Suprapubic skin (tissue), 4 donors: ENCODE data around the gene PASK. TPM values are rescaled to one million over a fixed set of nuclear protein-coding genes. Genes with fewer than 3 reads are reported as not detected.

ENCODE experiments used
- DNase-seq, 2 donors: peaks; one replicate each; pipeline ENCODE4 v3.0.0-alpha.2; 2019; ENCODE audit warnings: low spot score in 2 of 2
- H3K27ac ChIP-seq: fragments of 200-600 bp; sonication (generic); one replicate; pipeline ENCODE4 v1.5.1; 2019
- H3K27me3 ChIP-seq: fragments of 200-600 bp; sonication (generic); one replicate; pipeline ENCODE4 v1.5.1; 2019
- H3K36me3 ChIP-seq: fragments of 200-600 bp; sonication (generic); one replicate; pipeline ENCODE4 v1.5.1; 2019
- H3K4me1 ChIP-seq: fragments of 200-600 bp; sonication (generic); one replicate; pipeline ENCODE4 v1.5.1; 2019
- H3K4me3 ChIP-seq: fragments of 200-600 bp; sonication (generic); one replicate; pipeline ENCODE4 v1.5.1; 2019; ENCODE audit warnings: mild to moderate bottlenecking
- H3K9me3 ChIP-seq: fragments of 200-600 bp; sonication (generic); one replicate; pipeline ENCODE4 v1.5.1; 2019
- CTCF ChIP-seq, 2 donors: fragments of 200-600 bp in 1 of 2; fragments of 450-650 bp in 1 of 2; sonication (generic) in 1 of 2; IDR thresholded peaks; one replicate each; pipeline ENCODE4 v1.5.1; 2016 to 2019; ENCODE audit warnings: antibody characterized with exemption in 2 of 2, mild to moderate bottlenecking in 1 of 2, moderate library complexity in 1 of 2
- EP300 ChIP-seq: sonication (generic); formaldehyde crosslinking; IDR thresholded peaks from one replicate; pipeline ENCODE4 v1.6.1; 2017; ENCODE audit warnings: antibody characterized with exemption
- POLR2A ChIP-seq, 2 donors: fragments of 450-650 bp; IDR thresholded peaks; one replicate each; pipeline ENCODE4 v1.6.1; 2017; ENCODE audit warnings: antibody characterized with exemption in 2 of 2, mild to moderate bottlenecking in 2 of 2, moderate library complexity in 2 of 2
- POLR2AphosphoS5 ChIP-seq, 3 donors: sonication (generic); formaldehyde crosslinking; IDR thresholded peaks; one replicate each; pipeline ENCODE4 v1.6.1; 2017; ENCODE audit warnings: antibody characterized with exemption in 3 of 3
- WGBS: methylation state at CpG from one replicate; pipeline ENCODE4 v1.1.5; 2018; 5-methylcytosine and 5-hydroxymethylcytosine counted together
- total RNA-seq, 4 donors: library from RNA; depleted of rRNA; stranded (reverse); fragments of >200 nt; gene quantifications; one replicate each; pipeline ENCODE4 v1.1.0, GENCODE V29; 2016

PASK gene
- total RNA-seq, 4 donors from 2014 or later: 9.8 to 19.7 (median 14.6) TPM

GRCh38 chr2:241147336-241147735, 1.9 kb downstream of the PASK start:
- Histone ChIP-seq H3K4me3 (no peak overlapping the region), H3K27ac (no peak overlapping the region), H3K36me3 (no peaks in the 10 kb centered on the region), H3K9me3 (no peaks in the 10 kb centered on the region), H3K4me1 (peaks cover 30% of the 10 kb centered on the region), H3K27me3 (no peaks in the 10 kb centered on the region)
- no peak for TF ChIP-seq EP300
- no peak for TF ChIP-seq POLR2AphosphoS5 (IDR thresholded peaks at IDR 0.05)
- no peak for TF ChIP-seq CTCF (IDR thresholded peaks at IDR 0.05)
- no peak for TF ChIP-seq POLR2A (IDR thresholded peaks at IDR 0.05)
- no peak for DNase-seq
- 96% methylated on average over 3 of the region's 3 CpGs for WGBS

GRCh38 chr2:241146286-241146685, 3.0 kb downstream of the PASK start:
- no peak overlapping the region for H3K27ac ChIP-seq
- H3K4me1 ChIP-seq: peaks cover 22% of the 10 kb centered on the region
- 90% methylated on average over 4 of the region's 4 CpGs for WGBS
- H3K27me3 ChIP-seq: no peaks in the 10 kb centered on the region
- no peak for TF ChIP-seq POLR2AphosphoS5 (IDR thresholded peaks at IDR 0.05)
- H3K36me3 ChIP-seq: no peaks in the 10 kb centered on the region
- H3K9me3 ChIP-seq: no peaks in the 10 kb centered on the region
- no peak overlapping the region for H3K4me3 ChIP-seq
- no peak for DNase-seq

- Histone ChIP-seq H3K36me3 (peaks cover 21% of the 10 kb centered on the region), H3K4me1 (no peaks in the 10 kb centered on the region), H3K4me3 (no peak overlapping the region), H3K27me3 (no peaks in the 10 kb centered on the region), H3K9me3 (no peaks in the 10 kb centered on the region), H3K27ac (no peak overlapping the region)
- DNase-seq: no peak
- WGBS: 91% methylated on average over 9 of the region's 9 CpGs
- TF ChIP-seq POLR2A (IDR thresholded peaks at IDR 0.05): no peak
- TF ChIP-seq CTCF (IDR thresholded peaks at IDR 0.05): no peak
- no peak for TF ChIP-seq EP300
- TF ChIP-seq POLR2AphosphoS5 (IDR thresholded peaks at IDR 0.05): no peak
Measured at GRCh38 chr2:241142593-241142992, 6.7 kb downstream of the PASK start.

- DNase-seq: no peak
- WGBS: 95% methylated on average over 6 of the region's 6 CpGs
- H3K4me3 ChIP-seq: no peak overlapping the region
Measured at GRCh38 chr2:241142063-241142462, 7.2 kb downstream of the PASK start.

GRCh38 chr2:241141214-241141770, 8.0 kb downstream of the PASK start:
- Histone ChIP-seq H3K4me3 (no peak overlapping the region), H3K27me3 (no peaks in the 10 kb centered on the region), H3K4me1 (no peaks in the 10 kb centered on the region), H3K9me3 (no peaks in the 10 kb centered on the region), H3K27ac (no peak overlapping the region), H3K36me3 (peaks cover 34% of the 10 kb centered on the region)
- 94% methylated on average over 14 of the region's 14 CpGs for WGBS
- DNase-seq: no peak
- TF ChIP-seq POLR2AphosphoS5 (IDR thresholded peaks at IDR 0.05) (no peak), EP300 (no peak), CTCF (IDR thresholded peaks at IDR 0.05) (no peak), POLR2A (IDR thresholded peaks at IDR 0.05) (no peak)

More at GRCh38 chr2:241142063-241142462, 7.2 kb downstream of the PASK start:
- Histone ChIP-seq H3K36me3 (peaks cover 26% of the 10 kb centered on the region), H3K27ac (no peak overlapping the region), H3K4me1 (no peaks in the 10 kb centered on the region), H3K9me3 (no peaks in the 10 kb centered on the region), H3K27me3 (no peaks in the 10 kb centered on the region)
- no peak for TF ChIP-seq POLR2A (IDR thresholded peaks at IDR 0.05)
- TF ChIP-seq EP300: no peak
- TF ChIP-seq POLR2AphosphoS5 (IDR thresholded peaks at IDR 0.05): no peak
- TF ChIP-seq CTCF (IDR thresholded peaks at IDR 0.05): no peak

GRCh38 chr2:241140445-241140840, 8.8 kb downstream of the PASK start:
- no peak overlapping the region for H3K27ac ChIP-seq
- peaks cover 36% of the 10 kb centered on the region for H3K36me3 ChIP-seq
- TF ChIP-seq POLR2AphosphoS5 (IDR thresholded peaks at IDR 0.05) (no peak), POLR2A (IDR thresholded peaks at IDR 0.05) (no peak), EP300 (no peak), CTCF (IDR thresholded peaks at IDR 0.05) (no peak)
- H3K9me3 ChIP-seq: no peaks in the 10 kb centered on the region
- H3K4me3 ChIP-seq: no peak overlapping the region
- 94% methylated on average over 10 of the region's 10 CpGs for WGBS
- H3K4me1 ChIP-seq: no peaks in the 10 kb centered on the region
- DNase-seq: no peak
- H3K27me3 ChIP-seq: no peaks in the 10 kb centered on the region
